ENCODE data around the gene KCNQ1.

DNA sequence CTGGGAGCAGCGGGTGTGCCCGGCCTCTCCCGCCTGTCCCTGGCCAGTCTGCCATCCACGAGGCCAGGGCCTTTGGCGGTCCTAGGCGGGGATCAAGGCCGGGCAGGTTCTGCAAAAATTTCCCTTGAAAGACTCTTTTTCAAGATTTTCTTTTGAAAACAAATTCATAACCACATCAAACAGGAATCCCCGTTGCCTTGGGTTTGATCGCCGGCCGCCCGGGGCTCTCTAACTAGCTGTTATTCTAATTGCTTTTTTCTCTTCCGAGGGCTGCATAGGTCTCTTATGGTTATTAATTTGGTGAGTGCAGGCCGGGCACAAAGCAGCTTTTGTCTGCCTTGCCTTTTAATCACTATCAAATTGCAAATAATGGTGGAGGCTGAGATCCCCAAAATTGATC, 398.7 kb downstream of the KCNQ1 start:
- no peak for TF ChIP-seq EZH2 (IDR thresholded peaks at IDR 0.05; ENCODE audit: low read length, missing control alignments)
- TF ChIP-seq, protein P1, sequence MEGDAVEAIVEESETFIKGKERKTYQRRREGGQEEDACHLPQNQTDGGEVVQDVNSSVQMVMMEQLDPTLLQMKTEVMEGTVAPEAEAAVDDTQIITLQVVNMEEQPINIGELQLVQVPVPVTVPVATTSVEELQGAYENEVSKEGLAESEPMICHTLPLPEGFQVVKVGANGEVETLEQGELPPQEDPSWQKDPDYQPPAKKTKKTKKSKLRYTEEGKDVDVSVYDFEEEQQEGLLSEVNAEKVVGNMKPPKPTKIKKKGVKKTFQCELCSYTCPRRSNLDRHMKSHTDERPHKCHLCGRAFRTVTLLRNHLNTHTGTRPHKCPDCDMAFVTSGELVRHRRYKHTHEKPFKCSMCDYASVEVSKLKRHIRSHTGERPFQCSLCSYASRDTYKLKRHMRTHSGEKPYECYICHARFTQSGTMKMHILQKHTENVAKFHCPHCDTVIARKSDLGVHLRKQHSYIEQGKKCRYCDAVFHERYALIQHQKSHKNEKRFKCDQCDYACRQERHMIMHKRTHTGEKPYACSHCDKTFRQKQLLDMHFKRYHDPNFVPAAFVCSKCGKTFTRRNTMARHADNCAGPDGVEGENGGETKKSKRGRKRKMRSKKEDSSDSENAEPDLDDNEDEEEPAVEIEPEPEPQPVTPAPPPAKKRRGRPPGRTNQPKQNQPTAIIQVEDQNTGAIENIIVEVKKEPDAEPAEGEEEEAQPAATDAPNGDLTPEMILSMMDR (conservative IDR thresholded peaks at IDR 0.05 in 1 of 2, IDR thresholded peaks at IDR 0.05 in 1 of 2; ENCODE audit: low read depth in 1 of 2, low read length in 2 of 2), result no peak

All from fibroblast of lung (primary cell).